NCI-H526 (cell line): Measurements from ENCODE around the gene NAA15.
A peak's percentile ranks its signal among the peaks of the same experiment; 100 is the strongest.
"Not testable (repeated sequence)": the region's sequence is repeated elsewhere in the genome, so short reads cannot be mapped to it uniquely, and the experiment has no call there.

Source experiments
- DNase-seq, 2 experiments: peaks; one replicate each; lab custom pipeline; 2025; lab: John Stamatoyannopoulos, UW

The NAA15 gene

DNA sequence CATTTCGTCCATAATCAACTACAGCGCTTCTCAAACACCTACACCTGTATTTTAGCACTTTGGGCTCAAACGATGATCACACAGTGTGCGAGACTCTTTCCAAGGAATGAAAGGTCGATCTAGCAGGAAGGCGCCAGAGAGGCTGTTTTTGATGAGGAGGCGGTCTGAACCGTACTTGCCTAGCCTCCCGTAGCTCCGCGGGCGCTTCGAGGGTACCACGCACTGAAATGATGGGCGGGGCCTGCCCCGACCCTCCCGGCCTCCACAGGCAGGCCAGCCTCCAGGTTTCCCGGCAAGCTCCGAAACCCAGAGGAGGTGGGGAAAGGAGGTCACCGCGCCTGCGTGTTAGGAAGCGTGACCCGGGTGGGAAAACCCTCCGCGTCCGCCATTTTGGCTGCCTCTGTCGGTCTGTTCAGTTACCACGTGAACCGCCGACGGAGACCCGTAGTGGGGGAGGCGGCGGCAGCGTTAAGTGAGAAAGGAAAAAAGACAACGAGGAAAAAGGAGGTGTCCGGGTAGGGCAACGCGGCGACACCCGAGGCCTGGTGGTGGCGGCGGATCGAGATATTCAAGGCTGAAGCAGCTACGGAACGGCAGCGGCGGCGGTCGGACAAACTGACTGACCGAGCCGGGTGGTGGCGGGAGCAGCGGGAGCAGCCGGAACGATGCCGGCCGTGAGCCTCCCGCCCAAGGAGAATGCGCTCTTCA, at the start of gene NAA15:
TSS of gene NAA15 (plus strand) at position 393 of the 708 bp plus-strand sequence. CDS start at position 666, 273 bp downstream.
- peak; percentile 97 to 99 for DNase-seq

DNA sequence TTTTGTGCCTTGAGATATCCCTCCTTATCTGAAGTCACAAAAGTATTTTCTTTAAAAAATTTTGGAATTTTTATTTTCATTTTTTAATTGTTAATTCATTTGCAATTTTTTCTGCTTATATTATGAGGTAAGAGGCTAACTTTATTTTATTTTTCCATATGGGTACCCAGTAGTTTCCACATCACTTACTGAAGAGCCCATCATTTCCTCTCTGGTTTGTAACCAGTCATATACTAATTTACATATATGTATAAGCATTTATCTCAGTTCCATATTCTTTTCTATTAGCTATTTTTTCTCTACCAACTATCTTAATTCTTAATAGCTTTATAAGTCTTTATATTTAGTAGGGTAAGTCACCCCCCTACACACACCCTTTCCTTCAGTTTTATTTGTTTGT, 48.3 kb upstream of the NAA15 start:
- DNase-seq, result no peak

DNA sequence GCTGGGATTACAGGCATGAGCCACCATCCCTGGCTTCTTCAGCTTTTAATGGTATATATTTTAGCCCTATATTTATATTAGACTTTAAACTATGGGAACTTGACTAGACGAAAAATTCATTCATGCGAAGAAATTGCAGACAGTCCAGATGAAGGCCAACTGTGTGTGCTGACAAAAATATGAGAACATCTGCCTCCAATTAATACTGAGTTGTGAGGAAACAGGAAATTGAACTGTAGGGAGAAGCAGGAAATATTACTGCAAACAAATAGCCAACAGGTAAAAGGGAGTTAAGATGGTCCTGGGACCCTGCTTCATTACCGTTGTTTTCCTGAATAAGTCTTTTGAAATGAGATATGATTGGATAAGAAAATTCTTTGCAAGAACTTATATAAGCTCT, 47.6 kb upstream of the NAA15 start:
- no peak for DNase-seq

DNA sequence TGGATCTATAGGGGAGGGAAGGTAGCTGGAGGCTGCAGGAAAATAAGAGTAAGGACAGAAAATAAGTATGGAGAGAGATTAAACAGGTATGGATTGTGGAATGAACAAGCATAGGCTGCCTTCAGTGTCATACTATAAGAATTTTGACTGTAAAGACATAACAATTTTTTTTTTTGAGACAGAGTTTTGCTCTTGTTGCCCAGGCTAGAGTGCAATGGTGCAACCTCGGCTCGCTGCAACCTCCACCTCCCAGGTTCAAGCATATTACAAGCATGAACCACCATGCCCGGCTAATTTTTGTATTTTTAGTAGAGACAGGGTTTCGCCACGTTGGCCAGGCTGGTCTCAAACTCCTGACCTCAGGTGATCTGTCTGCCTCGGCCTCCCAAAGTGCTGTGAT, 45.7 kb upstream of the NAA15 start:
- not testable (repeated sequence) for DNase-seq

DNA sequence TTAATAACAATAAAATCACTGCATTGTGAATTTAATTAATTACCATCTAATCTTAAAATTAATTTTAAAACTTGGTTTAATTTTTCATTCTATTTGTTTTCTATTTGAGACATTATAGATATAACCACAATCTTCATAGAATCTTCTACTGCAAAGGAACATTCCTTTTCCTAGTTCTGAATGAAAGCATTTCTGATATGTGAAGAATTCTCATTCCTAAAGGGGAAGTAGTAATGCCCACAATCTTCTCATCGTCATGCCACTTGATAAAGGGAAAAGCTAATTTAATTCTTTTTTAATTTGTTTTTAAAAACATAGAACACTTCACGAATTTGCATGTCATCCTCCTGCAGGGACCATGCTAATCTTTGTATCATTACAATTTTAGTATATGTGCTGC, 45.0 kb upstream of the NAA15 start:
- no peak for DNase-seq

DNA sequence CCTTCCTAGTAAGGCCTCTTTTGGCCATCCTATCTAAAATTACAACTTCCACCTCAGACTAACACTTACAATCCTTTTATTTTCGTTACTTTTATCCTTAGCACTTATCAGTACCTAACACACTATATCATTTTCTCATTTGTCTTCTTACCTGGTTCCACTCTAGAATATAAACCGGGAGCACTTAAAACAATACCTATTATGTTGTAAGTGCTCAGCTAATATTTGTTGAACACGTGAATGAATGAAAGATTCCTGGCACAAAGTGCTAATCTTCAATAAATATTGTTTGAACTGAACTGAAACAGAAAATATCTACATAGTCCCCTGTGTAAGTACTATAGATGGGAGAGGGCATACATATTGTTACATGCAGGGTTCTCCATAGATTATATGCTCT, 35.7 kb upstream of the NAA15 start:
- no peak for DNase-seq

DNA sequence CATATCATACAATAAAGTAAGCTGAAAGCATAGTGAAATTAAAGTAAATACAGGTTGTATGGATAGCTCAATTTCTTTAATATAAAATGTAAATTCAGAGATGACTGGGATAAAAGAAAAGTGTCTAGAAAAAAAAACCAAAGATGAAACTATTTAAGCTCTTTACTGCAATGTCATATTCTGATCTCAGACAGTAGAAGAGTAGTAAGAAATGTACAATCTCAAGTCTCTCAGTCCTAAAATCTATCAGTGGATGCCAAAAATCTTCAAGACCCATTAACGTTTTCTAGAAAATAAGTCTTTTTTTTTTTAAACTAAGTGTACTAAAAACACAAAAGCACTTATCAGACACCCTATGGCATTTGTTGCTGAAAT, 35.1 kb upstream of the NAA15 start:
- no peak for DNase-seq

DNA sequence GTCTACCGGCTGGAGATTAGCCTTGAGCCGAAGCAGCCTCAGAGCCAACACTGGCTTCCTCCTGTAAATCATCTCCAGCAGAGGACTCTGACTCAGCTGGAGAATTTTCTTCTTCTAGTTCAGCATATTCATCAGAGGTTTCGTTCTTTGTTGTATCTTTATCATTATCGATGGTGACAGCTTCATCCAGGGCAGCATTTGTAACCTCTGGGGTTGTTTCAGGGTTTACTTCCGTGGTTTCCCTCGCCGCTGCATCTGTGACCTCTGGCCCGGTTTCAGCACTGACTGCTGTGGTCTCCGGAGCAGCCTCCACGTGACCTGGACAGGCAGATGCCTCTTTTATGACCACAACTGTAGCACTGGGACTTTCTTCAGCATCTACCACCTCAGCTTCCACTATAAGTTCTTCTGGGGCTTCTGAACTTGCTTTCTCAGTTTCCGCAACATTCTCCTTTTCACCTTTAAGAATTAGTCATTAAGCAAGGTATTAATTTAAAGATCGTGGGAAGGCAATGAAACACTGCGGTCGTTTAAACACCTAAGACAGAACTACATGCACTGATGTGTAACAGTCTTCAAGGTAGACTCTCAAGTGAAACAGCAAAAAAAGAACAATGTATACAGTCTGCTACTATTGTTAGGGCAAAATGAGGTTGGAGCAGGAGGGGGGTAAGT, 34.6 kb upstream of the NAA15 start:
- DNase-seq, result peak; percentile 13 to 59

DNA sequence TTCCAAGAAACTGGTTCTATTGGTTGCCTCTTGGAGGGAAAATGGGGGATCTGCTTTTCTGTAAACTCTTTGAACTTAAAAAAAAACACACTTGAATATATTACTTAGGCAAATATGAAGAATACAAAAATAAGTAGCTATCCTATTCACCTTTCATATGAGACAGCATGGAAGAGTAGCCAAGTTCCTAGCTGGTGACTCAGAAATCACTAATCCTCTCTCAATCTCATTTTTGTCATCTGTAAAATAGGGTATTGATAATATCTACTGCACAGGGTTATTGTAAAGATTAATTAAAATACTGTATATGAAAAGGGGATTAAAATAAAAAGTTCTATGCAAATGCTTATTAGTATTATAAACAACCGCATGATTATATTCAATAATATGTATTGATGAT, 34.0 kb upstream of the NAA15 start:
- DNase-seq, result no peak

DNA sequence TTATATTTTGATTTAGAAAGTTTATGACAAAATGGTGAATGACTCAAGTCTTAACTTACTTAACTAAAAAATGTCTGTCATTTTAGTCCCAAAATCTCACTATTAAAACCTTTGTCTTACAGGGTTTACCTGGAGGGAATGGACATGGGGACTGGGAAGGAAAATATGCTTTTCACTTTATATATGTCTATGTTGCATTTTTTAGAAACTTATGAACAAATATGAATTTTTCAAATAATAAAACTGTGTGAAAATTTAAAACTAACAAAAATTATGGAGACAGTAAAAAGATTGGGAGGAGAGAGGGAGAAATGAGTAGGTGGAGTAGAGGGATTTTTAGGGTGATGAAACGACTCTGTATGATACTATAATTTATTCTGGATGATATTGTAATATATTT, 27.5 kb upstream of the NAA15 start:
- no peak for DNase-seq

DNA sequence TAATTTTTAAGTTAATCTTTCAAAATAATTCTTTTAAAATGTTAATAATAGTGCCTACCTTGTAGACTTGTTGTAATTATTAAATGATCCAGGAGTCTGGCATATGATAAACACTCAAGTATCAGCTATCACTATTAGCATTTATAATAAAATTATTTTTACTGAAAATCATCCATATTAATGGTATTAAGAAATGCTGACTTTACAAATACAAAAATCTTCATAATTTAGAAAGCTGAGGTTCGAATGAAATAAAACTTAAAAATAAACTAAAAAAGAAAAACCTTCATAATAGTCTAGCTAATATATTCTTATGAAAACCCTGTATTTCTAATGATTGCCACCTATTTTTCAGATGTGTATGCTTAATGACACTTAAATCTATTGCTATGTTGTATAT, 26.5 kb upstream of the NAA15 start:
- DNase-seq, result no peak

DNA sequence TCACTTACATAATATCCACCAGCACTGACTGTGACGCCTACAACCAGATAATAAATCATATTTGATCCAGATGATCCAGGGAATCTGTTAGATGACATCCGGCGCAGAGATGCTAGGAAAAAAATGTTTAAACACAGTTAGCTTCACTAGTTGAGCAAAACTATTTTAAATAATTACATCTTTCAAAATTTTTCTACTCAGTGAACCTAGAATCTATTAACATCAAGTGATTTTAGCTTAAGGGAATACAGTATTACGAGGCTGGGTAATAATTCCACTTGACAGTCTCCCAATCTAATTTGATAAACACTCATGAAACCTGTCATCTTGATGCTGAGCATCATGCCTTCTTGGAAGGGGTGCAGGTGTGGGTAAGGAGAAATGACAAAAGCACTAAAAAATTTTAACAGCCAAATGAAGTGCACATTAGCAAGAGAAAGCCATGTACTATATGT, 26.0 kb upstream of the NAA15 start:
- no peak for DNase-seq

DNA sequence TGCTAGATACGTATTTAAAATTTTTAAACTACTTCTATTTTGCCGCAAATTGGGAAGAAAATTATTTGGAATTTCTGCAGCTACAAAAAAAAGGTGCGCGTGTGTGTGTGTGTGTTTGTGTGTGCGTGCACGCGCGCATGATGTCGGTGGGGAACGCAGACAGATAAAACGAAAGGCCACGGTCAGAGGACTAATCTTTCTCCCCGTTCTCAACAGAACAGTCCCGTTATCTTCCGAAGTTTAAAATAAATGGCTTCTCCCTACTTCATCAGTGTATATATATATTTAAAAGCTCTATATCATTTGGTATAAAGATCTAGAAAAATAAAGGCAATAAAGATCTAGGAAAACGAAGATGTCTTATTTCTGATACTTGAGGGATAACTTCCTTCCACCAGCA, 22.8 kb upstream of the NAA15 start:
- no peak for DNase-seq

DNA sequence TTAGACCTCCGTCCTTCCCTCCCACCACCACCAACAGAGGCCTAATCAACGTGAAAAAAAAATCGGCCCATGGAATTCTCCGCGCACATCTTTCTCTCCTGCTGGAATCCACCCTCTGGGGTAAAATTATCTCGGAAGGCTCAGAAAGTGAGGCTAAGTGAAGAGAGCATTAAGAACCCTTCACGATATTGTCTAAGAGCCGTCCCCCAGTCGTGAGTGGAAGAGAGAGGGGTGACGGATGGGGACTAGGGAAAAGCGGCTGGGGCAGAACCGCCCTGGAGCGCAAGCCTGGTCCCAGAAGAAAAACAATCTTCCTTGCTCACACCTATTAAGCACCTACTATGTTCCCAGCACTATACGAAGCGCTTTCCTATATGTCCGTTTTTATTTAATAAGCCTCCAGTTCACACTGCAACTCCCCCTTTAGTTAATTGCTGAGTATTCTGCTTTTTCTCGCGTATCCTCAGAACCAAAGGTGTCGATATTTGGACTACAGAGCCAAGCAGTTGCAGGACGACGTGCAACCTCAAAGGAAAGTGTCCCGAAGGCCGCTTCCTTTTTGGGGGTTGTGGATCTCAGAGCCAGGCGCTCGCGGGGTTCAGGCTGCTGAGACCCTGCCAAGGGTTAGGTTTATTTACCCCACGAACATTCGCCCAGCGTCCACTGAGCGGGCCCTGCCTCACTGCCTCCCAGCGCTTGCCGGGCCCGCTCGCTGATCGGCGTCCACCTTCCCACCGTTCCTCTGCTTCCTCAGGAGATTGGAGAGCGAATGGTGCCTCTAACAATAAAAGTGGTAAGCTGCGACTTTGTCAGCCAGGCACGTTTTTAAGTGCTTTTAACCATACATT, 22.2 kb upstream of the NAA15 start:
- peak in 1 of 2 experiments; percentile 24 for DNase-seq

DNA sequence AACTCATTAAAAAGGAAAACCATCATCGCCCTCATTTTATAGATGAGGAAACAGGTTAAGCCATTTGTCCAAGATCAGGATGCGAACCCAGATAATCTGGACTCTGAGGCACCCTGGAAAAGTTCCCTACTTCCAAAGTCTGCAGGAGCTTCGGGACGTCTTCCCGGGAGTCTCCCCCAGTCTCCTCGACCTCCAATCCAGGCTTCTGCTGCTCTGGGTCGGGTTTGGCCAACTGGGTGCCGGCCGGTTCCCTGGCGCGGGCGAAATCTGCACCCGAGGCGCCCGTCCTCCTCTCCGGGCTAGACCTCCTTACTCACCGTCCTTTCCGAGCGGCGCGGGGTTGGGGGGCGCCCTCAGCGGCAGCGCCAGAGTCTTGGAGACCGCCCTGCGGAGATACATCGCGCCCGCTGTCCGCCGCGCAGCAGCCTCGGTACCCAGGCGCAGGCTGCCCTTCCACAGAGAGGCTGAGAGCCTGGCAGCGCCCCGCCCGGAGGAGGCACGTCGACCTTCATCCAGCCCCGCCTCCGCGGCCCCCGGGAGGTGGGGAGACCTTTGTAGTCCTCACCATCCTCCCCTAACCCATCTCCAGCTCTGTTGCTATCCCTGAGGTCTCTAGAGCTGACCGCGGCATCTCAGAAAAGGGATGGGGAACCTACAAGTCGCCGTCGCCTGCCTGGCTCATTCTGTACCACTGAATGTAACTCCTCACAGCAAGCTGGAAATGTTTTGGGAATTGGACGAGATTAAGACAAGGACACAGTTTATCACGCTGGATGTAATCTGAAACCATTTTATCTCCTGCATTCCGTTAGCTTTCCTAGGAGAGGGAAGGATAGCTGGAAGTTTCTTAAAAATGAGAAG, 21.3 kb upstream of the NAA15 start, which contains the start of gene MGARP:
TSS of gene MGARP (minus strand) at position 466 of the 861 bp plus-strand sequence. CDS start at position 399, 67 bp downstream.
- DNase-seq, result peak in 1 of 2 experiments; percentile 71

DNA sequence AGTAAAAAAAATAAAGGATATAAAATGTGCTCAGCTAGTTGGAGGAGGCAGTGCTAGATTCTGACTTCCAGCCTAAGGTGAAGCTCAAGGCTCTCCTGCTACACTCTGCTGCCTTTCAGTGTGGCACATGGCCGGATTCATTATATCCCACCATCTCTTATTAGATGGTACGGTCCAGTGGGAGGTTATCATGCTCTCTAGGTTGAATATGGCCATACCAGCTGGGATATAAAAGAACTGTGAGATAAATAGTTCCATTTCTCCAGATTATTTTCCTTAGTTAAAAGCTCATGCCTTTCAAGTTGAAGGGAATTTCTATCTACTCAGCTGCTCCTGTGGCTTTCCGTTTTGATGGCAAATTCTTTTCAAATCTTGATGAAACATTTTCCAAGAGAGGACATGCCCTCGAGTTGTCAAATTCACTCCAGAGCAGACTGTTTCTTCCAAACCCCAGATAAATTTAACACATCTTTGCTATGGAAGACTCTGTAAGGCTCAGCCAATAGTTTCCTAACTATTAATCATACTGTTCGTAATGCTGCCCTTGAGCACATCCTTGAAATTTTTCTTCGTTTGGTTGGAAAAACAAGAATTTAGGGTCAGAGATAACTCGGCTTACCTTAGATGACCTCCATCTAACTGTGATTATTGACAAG, 19.1 kb upstream of the NAA15 start:
- DNase-seq, result no peak

DNA sequence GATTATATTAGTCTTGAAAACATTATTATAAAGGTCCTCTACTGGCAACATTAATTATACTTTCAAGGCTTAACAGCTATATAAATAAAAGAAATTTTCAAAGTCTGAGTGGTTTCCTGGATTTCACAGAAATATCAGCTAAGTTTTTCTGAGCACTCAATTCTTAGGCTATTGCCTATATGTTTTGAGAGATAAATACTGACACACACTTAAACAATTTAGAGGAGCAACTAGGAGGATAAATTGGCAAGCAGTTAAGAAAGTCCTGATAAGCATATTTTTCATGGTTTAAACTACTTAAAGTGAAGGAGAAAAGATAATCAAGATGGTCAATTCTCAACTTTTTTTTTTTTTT, 18.6 kb upstream of the NAA15 start:
- no peak for DNase-seq

DNA sequence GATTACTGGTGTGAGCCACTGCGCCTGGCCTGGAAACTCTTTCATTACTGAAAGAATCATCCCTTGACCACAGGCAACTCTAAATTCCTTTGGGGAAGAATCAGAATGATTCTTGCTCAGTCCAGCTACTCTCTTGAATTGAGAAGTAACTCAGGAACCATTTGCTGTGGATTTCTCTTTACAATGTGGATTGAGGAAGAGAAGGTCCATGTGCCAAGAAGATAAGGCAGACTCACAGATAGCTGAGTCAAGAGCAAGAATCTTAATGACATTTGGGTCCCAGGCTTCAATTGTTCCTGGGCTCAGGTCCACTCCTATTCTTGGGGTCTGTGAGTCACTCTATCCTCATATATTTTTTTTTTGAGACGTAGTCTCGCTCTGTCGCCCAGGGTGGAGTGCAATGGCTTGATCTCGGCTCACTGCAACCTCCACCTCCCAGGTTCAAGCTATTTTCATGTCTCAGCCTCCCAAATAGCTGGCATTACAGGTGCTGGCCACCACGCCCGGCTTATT, 15.1 kb upstream of the NAA15 start:
- DNase-seq, result no peak

DNA sequence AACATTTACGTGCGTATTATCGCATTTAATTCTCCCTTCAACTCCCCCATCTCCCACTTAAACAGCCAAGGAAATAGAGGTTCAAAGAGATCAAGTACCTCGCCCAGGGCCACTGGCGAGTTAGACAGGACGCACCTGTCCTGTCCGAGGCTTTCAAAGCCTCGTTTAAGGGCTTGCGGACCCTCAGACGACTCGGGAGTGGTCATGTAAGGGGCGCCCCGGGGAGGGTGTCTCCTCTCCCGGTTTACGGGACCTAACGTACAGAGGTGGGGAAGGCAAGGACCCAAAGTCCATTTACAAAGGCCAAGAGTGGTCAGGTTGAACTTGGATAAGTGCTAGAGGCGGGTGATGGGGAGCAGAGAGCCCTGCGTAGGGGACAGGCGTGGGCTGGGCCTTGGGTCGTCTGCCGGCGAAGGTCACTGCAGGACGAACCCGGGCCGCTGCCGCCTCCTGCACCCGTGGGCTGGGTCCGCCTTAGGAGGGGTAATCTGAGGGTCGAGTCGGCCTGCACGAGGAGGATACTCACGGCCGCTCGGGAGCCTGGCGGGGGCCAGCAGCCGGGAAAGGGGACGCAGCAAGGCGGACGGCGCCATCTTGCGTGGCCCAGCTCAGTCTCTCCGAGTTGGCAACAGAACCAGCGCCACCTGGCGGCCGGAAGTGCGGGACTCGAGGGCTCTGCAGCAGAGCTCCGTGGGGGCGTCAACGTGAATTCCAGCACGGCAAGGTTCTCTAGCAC, 5.9 kb upstream of the NAA15 start:
- DNase-seq, result peak; percentile 82 to 98

DNA sequence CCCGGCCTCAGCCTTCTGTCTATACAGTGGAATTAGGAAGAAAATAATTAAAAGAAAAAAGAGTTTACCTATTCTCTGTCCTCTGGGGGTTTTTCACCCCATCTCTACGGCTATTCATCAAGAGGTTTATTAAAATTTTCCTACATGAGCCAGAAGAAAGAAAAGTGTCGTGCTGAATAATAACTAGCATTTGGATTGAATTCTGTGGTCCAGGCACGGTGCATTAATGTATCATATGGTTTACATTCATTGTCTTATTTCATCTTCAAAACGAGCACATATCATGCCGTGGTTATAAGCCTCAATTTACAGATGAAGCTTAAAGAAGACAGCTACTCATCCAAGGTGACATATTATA, 5.4 kb upstream of the NAA15 start:
- DNase-seq, result no peak
